SKM-1 (cell line): ENCODE results near the gene RABGEF1.
A peak's percentile ranks its signal among the peaks of the same experiment; 100 is the strongest.
"Not testable (repeated sequence)": the region's sequence is repeated elsewhere in the genome, so short reads cannot be mapped to it uniquely, and the experiment has no call there.

Experiments
- DNase-seq: peaks from one replicate; lab custom pipeline; 2025; ENCODE audit not compliant: unreplicated experiment; lab: John Stamatoyannopoulos, UW

RABGEF1 gene

GRCh38 chr7:66845379-66846095, 105.0 kb downstream of the RABGEF1 start:
- no peak for DNase-seq

- not testable (repeated sequence) for DNase-seq
Observed at GRCh38 chr7:66846096-66846445, 105.5 kb downstream of the RABGEF1 start.

DNA sequence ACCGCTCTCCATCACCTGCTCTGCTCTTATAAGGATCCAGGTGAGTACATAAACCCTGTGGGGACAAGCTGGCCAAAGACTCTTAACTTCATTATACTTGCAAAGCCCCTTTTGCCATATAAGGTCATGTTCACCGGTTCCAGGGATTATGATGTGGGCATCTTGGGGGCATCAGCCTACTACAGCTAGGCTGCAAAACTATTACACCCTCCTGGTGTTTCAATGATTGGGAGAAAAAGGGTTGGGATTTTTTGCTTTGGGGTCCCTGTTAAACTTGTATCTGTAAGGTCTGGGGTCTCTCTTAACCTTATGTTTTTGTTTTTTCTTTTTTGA, 107.0 kb downstream of the RABGEF1 start:
- DNase-seq, result not testable (repeated sequence)

DNA sequence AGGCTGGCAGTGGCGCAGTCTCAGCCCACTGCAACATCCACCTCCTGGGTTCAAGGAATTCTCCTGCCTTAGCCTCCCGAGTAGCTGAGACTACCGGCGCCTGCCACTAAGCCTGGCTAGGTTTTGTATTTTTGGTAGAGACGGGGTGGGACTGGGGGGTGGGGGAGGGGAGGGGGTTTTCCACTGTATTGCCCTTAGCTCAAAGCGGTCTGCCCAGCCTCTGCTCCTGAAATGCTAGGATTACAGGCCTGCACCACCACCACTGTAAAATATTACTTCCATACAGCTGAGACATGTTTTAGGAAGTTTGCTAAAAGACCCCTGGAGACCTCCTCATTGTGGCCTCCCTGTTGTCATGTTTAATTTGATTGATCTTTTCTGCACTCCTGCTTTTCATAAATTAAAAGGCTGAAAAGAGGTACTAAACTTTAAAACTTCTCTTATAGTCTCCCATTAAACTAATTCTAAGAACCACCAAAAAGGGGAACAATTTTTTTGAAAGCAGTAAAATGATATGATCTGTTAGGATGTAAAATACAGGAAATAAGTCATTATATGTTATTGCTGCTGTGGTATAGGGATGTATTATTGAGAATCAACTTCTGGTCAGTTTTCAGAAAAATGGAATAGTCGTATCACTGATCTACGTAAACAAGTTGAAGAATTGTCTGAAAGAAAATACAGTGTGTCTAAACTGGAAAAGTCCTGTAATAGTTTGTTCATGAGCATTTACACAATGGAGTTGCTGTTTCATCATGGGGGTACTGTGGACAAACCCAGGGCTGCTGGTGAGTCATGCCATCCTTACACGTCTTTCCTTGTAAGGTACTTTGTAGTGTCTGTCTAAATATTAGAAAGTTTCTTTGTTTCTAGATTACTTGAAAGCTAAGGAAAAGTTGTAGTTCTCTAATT, 107.6 kb downstream of the RABGEF1 start:
- DNase-seq, result peak; percentile 15

GRCh38 chr7:66859339-66859738, 118.8 kb downstream of the RABGEF1 start:
- no peak for DNase-seq

DNA sequence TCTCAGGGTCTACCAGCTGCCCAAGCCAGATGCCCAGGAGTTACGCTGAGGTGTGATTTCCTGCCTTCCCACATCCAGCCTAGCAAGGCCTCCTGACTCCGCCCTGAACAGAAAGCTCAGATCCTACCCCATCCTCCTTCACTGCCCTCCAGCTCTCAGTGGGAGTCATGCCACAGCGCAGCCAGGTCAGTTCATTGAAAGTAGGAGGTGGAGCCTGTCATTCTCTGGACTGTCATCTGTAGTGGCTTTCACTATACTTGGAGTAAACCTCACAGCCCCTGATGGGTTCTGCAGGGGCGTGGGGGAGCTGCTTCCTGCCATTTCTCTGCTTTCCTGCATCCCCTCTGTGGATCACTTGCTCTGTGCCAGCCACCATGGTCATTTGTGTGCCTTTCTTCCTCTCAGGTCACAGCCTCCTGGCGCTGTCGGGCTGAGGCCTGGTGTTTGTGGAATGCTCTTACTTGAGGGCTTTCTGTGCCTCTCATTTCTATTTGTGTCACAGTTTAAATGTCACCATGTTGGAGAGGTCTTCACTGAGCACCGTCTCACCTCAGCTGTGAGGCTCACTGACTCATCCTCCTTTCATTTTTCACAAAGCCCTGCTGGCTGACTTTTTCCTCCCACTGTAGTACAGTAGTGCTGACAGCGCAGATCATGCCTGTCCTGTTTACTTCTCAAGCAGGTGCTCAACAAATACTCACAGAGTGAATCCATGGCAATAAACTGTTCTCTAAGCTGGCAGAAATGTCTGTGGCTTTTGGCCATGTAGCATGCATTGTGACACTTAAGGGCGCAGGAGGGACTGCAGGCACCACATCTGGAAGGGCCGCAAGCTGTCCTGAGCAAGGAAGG, 119.5 kb downstream of the RABGEF1 start:
- DNase-seq, result no peak

- no peak for DNase-seq
Observed at GRCh38 chr7:66860767-66861166, 120.2 kb downstream of the RABGEF1 start.
